ENCODE results near the gene PPP1R12B.
A peak's percentile ranks its signal among the peaks of the same experiment; 100 is the strongest.
"Not testable (repeated sequence)": the region's sequence is repeated elsewhere in the genome, so short reads cannot be mapped to it uniquely, and the experiment has no call there.

The PPP1R12B gene

GRCh38 chr1:202588503-202589189, 240.1 kb downstream of the PPP1R12B start:
- DNase-seq: no peak

GRCh38 chr1:202589190-202589930, 240.9 kb downstream of the PPP1R12B start:
- peak; percentile 33 for DNase-seq

GRCh38 chr1:202590126-202590525, 241.6 kb downstream of the PPP1R12B start:
- no peak for DNase-seq

GRCh38 chr1:202590975-202591411, 242.5 kb downstream of the PPP1R12B start:
- no peak for DNase-seq

- DNase-seq: no peak
Observed at GRCh38 chr1:202591515-202591914, 243.0 kb downstream of the PPP1R12B start.

- no peak for DNase-seq
Observed at GRCh38 chr1:202592146-202592545, 243.6 kb downstream of the PPP1R12B start.

- DNase-seq: no peak
Observed at GRCh38 chr1:202593845-202594244, 245.3 kb downstream of the PPP1R12B start.

GRCh38 chr1:202596638-202597037, 248.1 kb downstream of the PPP1R12B start:
- no peak for DNase-seq

GRCh38 chr1:202597090-202597761, 248.7 kb downstream of the PPP1R12B start:
- no peak for DNase-seq

- DNase-seq: peak; percentile 29
Observed at GRCh38 chr1:202599669-202600431, 251.4 kb downstream of the PPP1R12B start.

GRCh38 chr1:202600432-202601041, 252.0 kb downstream of the PPP1R12B start:
- DNase-seq: no peak

- DNase-seq: no peak
Observed at GRCh38 chr1:202603435-202603834, 254.9 kb downstream of the PPP1R12B start.

GRCh38 chr1:202605515-202605914, 257.0 kb downstream of the PPP1R12B start:
- no peak for DNase-seq

GRCh38 chr1:202612036-202612435, 263.5 kb downstream of the PPP1R12B start:
- DNase-seq: not testable (repeated sequence)

GRCh38 chr1:202613571-202613970, 265.1 kb downstream of the PPP1R12B start:
- no peak for DNase-seq

GRCh38 chr1:202614363-202615207, 266.1 kb downstream of the PPP1R12B start:
- DNase-seq: peak; percentile 14

GRCh38 chr1:202615208-202615500, 266.7 kb downstream of the PPP1R12B start:
- not testable (repeated sequence) for DNase-seq

- DNase-seq: peak; percentile 44
Observed at GRCh38 chr1:202615501-202616354, 267.2 kb downstream of the PPP1R12B start.

GRCh38 chr1:202616355-202616915, 267.9 kb downstream of the PPP1R12B start:
- no peak for DNase-seq

- not testable (repeated sequence) for DNase-seq
Observed at GRCh38 chr1:202619012-202619411, 270.5 kb downstream of the PPP1R12B start.

Data from DMS79 treated with DMSO at 0.1 percent for 48 hours (cell line).